K562 (cell line): ENCODE data around the gene NPM3. TPM values are rescaled to one million over a fixed set of nuclear protein-coding genes. Genes with fewer than 3 reads are reported as not detected.
A peak's percentile ranks its signal among the peaks of the same experiment; 100 is the strongest.

Experiments
- ARID1B ChIP-seq: fragments of 450-650 bp; IDR thresholded peaks from 2 replicates; pipeline ENCODE4 v1.6.1; 2016; ENCODE audit warnings: antibody characterized with exemption, mild to moderate bottlenecking, inconsistent platforms
- CBX8 ChIP-seq: fragments of 200-600 bp; sonication (generic); IDR thresholded peaks from 2 replicates; pipeline ENCODE4 v1.6.1; 2012; ENCODE audit warnings: borderline replicate concordance, mixed run types, low read depth, mild to moderate bottlenecking, moderate library complexity, mixed read lengths, low read length, control low read depth, inconsistent platforms; ENCODE audit not compliant: poor library complexity, severe bottlenecking; ENCODE audit errors: extremely low read depth
- CHD1 ChIP-seq: fragments of 200-600 bp; sonication (generic); IDR thresholded peaks from one replicate; pipeline ENCODE4 v1.6.1; 2012; ENCODE audit warnings: mild to moderate bottlenecking, moderate library complexity, low read length, inconsistent platforms
- DIDO1 ChIP-seq: fragments of 450-650 bp; IDR thresholded peaks from 2 replicates; pipeline ENCODE4 v1.6.1; 2016; ENCODE audit warnings: low read depth, missing biosample characterization, missing genetic modification characterization
- HDAC2 ChIP-seq: fragments of 450-650 bp; IDR thresholded peaks from 2 replicates; pipeline ENCODE4 v1.6.1; 2016; ENCODE audit warnings: mild to moderate bottlenecking
- HNRNPH1 ChIP-seq: fragments of 200-400 bp; formaldehyde crosslinking; optimal IDR thresholded peaks from 2 replicates; pipeline ENCODE3; 2017; ENCODE audit warnings: low read depth, mild to moderate bottlenecking, low read length, moderate library complexity
- MAFG ChIP-seq: fragments of 450-650 bp; conservative IDR thresholded peaks from 2 replicates; pipeline ENCODE4 v1.6.1; 2016; ENCODE audit warnings: missing genetic modification characterization, missing compliant biosample characterization
- MTA1 ChIP-seq: fragments of 450-650 bp; IDR thresholded peaks from 2 replicates; pipeline ENCODE4 v1.6.1; 2017; ENCODE audit warnings: borderline replicate concordance
- NFATC3 ChIP-seq: fragments of 450-650 bp; IDR thresholded peaks from 2 replicates; pipeline ENCODE4 v1.6.1; 2017; ENCODE audit warnings: mild to moderate bottlenecking
- OTX1 ChIP-seq: fragments of 450-650 bp; formaldehyde crosslinking; IDR thresholded peaks from 2 replicates; pipeline ENCODE4 v1.4.0; 2022; ENCODE audit warnings: mild to moderate bottlenecking
- POLR2AphosphoS5 ChIP-seq: IDR thresholded peaks from 2 replicates; pipeline ENCODE4 v1.6.1; 2011; ENCODE audit warnings: mild to moderate bottlenecking, low read depth, low read length, moderate library complexity; ENCODE audit not compliant: control insufficient read depth, insufficient read depth
- PRDM10 ChIP-seq: fragments of 450-650 bp; IDR thresholded peaks from 2 replicates; pipeline ENCODE4 v1.6.1; 2018; ENCODE audit not compliant: partially characterized antibody
- RBM25 ChIP-seq: fragments of 200-400 bp; formaldehyde crosslinking; IDR thresholded peaks from 2 replicates; pipeline ENCODE4 v1.6.1; 2018; ENCODE audit warnings: low read length, low read depth, moderate library complexity; ENCODE audit not compliant: severe bottlenecking
- SIN3A ChIP-seq, 2 experiments: fragments of 150-350 bp in 1 of 2; IDR thresholded peaks; 2 replicates each; pipeline ENCODE4 v1.6.1; 2011 to 2016; ENCODE audit warnings: borderline replicate concordance in 2 of 2, low read depth in 2 of 2, low read length in 2 of 2, mild to moderate bottlenecking in 2 of 2, moderate library complexity in 2 of 2; ENCODE audit not compliant: control insufficient read depth in 1 of 2
- ZNF253 ChIP-seq: fragments of 250-450 bp; sonication (Bioruptor Pico); conservative IDR thresholded peaks from 2 replicates; pipeline ENCODE4 v1.6.1; 2021; ENCODE audit warnings: mild to moderate bottlenecking
- ZNF280A ChIP-seq: fragments of 450-650 bp; IDR thresholded peaks from 2 replicates; pipeline ENCODE4 v1.6.1; 2018; ENCODE audit warnings: mild to moderate bottlenecking, low read depth; ENCODE audit not compliant: partially characterized antibody
- ZNF57 ChIP-seq: fragments of 450-650 bp; formaldehyde crosslinking; IDR thresholded peaks from 2 replicates; pipeline ENCODE4 v1.4.0; 2020; ENCODE audit warnings: mild to moderate bottlenecking, moderate library complexity
- polyA plus RNA-seq, 8 experiments: library from polyadenylated mRNA; depleted of rRNA in 4 of 8; stranded (reverse) in 5 of 8; unstranded in 3 of 8; fragments of >200 nt; fragmentation: Nextera tagmentation in 2 of 8; fragmentation: Illumina TruSeq in 1 of 8; extraction: Ambion mirVana in 2 of 8; extraction: Trizol in 1 of 8; gene quantifications; 2 replicates each; pipeline versions ENCODE4 v1.2.1 to v1.2.3, GENCODE V29; 2011 to 2014; ENCODE audit warnings: inconsistent platforms in 1 of 8, missing spikeins in 1 of 8
- total RNA-seq, 7 experiments: library from RNA; depleted of rRNA in 6 of 7; stranded (reverse); fragments of >200 nt in 6 of 7; fragmentation: Illumina TruSeq in 2 of 7; extraction: Trizol in 2 of 7; gene quantifications; 2 replicates each; pipeline versions ENCODE4 v1.2.1 to v1.2.3, GENCODE V29; 2011 to 2021; ENCODE audit warnings: low replicate concordance in 1 of 7
- TF ChIP-seq, protein P1 (sequence below): IDR thresholded peaks from 3 replicates; pipeline ENCODE4 v1.6.1; 2011; ENCODE audit warnings: borderline replicate concordance, mild to moderate bottlenecking; ENCODE audit not compliant: insufficient read length, insufficient read depth
- TF ChIP-seq, protein P2 (sequence below): sonication (generic); IDR thresholded peaks from 2 replicates; pipeline ENCODE4 v1.6.1; 2016

NPM3 gene
- total and polyA plus RNA-seq, 9 of the 15 experiments (the other 6 are each of a cell fraction or from before 2014, with no cell fraction given) = 15.2 to 239 (median 114) TPM

- TF ChIP-seq PRDM10 (peak; percentile 31), ARID1B (no peak), MAFG (tag) (no peak), ZNF253 (CRISPR knock-in tag) (no peak), CBX8 (no peak), MTA1 (0 out of 2 replicates have a peak, but pooled peaks have one; percentile 61), NFATC3 (no peak), CHD1 (peak; percentile 91), OTX1 (CRISPR knock-in tag) (0 out of 2 replicates have a peak, but pooled peaks have one; percentile 8), ZNF280A (no peak), HNRNPH1 (no peak), DIDO1 (tag) (no peak), ZNF57 (no peak), HDAC2 (no peak), RBM25 (no peak), POLR2AphosphoS5 (peak; percentile 45), SIN3A (IDR thresholded peaks at IDR 0.05; ENCODE audit: borderline replicate concordance in 2 of 2, control insufficient read depth in 1 of 2, low read depth in 2 of 2, low read length in 2 of 2) (peak in 1 of 2 experiments; percentile 65; a peak in 1 of 4 replicates)
- TF ChIP-seq, protein P1, sequence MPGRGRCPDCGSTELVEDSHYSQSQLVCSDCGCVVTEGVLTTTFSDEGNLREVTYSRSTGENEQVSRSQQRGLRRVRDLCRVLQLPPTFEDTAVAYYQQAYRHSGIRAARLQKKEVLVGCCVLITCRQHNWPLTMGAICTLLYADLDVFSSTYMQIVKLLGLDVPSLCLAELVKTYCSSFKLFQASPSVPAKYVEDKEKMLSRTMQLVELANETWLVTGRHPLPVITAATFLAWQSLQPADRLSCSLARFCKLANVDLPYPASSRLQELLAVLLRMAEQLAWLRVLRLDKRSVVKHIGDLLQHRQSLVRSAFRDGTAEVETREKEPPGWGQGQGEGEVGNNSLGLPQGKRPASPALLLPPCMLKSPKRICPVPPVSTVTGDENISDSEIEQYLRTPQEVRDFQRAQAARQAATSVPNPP = no peak
- TF ChIP-seq, protein P2, sequence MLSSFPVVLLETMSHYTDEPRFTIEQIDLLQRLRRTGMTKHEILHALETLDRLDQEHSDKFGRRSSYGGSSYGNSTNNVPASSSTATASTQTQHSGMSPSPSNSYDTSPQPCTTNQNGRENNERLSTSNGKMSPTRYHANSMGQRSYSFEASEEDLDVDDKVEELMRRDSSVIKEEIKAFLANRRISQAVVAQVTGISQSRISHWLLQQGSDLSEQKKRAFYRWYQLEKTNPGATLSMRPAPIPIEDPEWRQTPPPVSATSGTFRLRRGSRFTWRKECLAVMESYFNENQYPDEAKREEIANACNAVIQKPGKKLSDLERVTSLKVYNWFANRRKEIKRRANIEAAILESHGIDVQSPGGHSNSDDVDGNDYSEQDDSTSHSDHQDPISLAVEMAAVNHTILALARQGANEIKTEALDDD = no peak
Observed at GRCh38 chr10:101817337-101818118, 34.3 kb upstream of the NPM3 start (continued).
